DMS114 treated with DMSO at 0.1 percent for 48 hours (cell line): ENCODE measurements around the gene PRKCH.

Experiments
- DNase-seq: peaks from one replicate; lab custom pipeline; 2025; ENCODE audit not compliant: unreplicated experiment; lab: John Stamatoyannopoulos, UW

PRKCH gene

GRCh38 chr14:61321385-61322010 lies at the start of gene PRKCH:
PRKCH (plus strand) TSS chr14:61321579; CDS start chr14:61322102, 523 bp downstream.
- no peak for DNase-seq

- no peak for DNase-seq
These were observed 44.1 kb upstream of the PRKCH start for GRCh38 chr14:61277232-61277631.

GRCh38 chr14:61277784-61278183 lies 43.6 kb upstream of the PRKCH start:
- no peak for DNase-seq

GRCh38 chr14:61279082-61279481 lies 42.3 kb upstream of the PRKCH start:
- no peak for DNase-seq

- DNase-seq = no peak
These were observed 41.3 kb upstream of the PRKCH start for GRCh38 chr14:61280092-61280525.

GRCh38 chr14:61280526-61281185 lies 40.7 kb upstream of the PRKCH start:
- no peak for DNase-seq

- no peak for DNase-seq
These were observed 40.0 kb upstream of the PRKCH start, which contains the start of gene TMEM30B for GRCh38 chr14:61281186-61281947. TMEM30B (minus strand) TSS chr14:61281338; CDS start chr14:61281147, 191 bp downstream.

- no peak for DNase-seq
These were observed 39.5 kb upstream of the PRKCH start for GRCh38 chr14:61281948-61282275.

GRCh38 chr14:61282746-61283145 lies 38.6 kb upstream of the PRKCH start:
- DNase-seq = no peak

- DNase-seq = no peak
These were observed 37.4 kb upstream of the PRKCH start for GRCh38 chr14:61284001-61284400.

- DNase-seq = no peak
These were observed 36.0 kb upstream of the PRKCH start for GRCh38 chr14:61285364-61285763.

GRCh38 chr14:61287196-61287595 lies 34.2 kb upstream of the PRKCH start:
- no peak for DNase-seq

GRCh38 chr14:61288228-61288627 lies 33.2 kb upstream of the PRKCH start:
- no peak for DNase-seq

GRCh38 chr14:61288720-61289119 lies 32.7 kb upstream of the PRKCH start:
- DNase-seq = no peak

GRCh38 chr14:61290701-61291100 lies 30.7 kb upstream of the PRKCH start:
- no peak for DNase-seq

GRCh38 chr14:61296151-61296550 lies 25.2 kb upstream of the PRKCH start:
- DNase-seq = no peak

GRCh38 chr14:61296719-61297502 lies 24.5 kb upstream of the PRKCH start:
- peak; percentile 24 for DNase-seq

- no peak for DNase-seq
These were observed 23.8 kb upstream of the PRKCH start for GRCh38 chr14:61297581-61297980.

- DNase-seq = no peak
These were observed 22.6 kb upstream of the PRKCH start for GRCh38 chr14:61298824-61299223.

GRCh38 chr14:61300209-61300608 lies 21.2 kb upstream of the PRKCH start:
- no peak for DNase-seq

GRCh38 chr14:61300754-61301153 lies 20.6 kb upstream of the PRKCH start:
- DNase-seq = no peak
